ENCODE measurements around the gene MAP4K3.
A peak's percentile ranks its signal among the peaks of the same experiment; 100 is the strongest.

MAP4K3 gene

GRCh38 chr2:39311469-39311868 is 125.6 kb downstream of the MAP4K3 start:
- no peaks in the 10 kb centered on the region for H3K36me3 ChIP-seq (ENCODE audit: control insufficient read depth, insufficient read depth, low read length)
- WGBS (ENCODE audit: extremely low coverage, insufficient coverage, low lambda C conversion rate), result no CpG with 5 or more reads among the region's 2 CpGs

GRCh38 chr2:39308778-39309177 is 128.3 kb downstream of the MAP4K3 start:
- H2BK5ac ChIP-seq (ENCODE audit: low read length), result no peak overlapping the region
- H3K4me1 ChIP-seq (ENCODE audit: control insufficient read depth, low read depth, low read length), result no peaks in the 10 kb centered on the region
- no peak overlapping the region for H3K4me2 ChIP-seq (ENCODE audit: low read length)
- no peak overlapping the region for H3K9ac ChIP-seq (ENCODE audit: low read length)
- no peak overlapping the region for H3K4ac ChIP-seq (ENCODE audit: low read depth, low read length)
- no peak overlapping the region for H3K4me3 ChIP-seq (ENCODE audit: low read length)
- no peak overlapping the region for H3K56ac ChIP-seq (ENCODE audit: low read length)
- H3K23ac ChIP-seq (ENCODE audit: low read length), result no peak overlapping the region
- H3K27me3 ChIP-seq (ENCODE audit: insufficient read depth, low read length, poor library complexity), result no peaks in the 10 kb centered on the region
- no peak overlapping the region for H4K5ac ChIP-seq (ENCODE audit: low read length)
- no peak overlapping the region for H2BK15ac ChIP-seq (replicated peaks; ENCODE audit: low read depth)
- no peak overlapping the region for H3K18ac ChIP-seq (ENCODE audit: low read length)
- H3K79me1 ChIP-seq (ENCODE audit: low read length), result no peaks in the 10 kb centered on the region
- H2BK120ac ChIP-seq (ENCODE audit: low read depth, low read length), result no peak overlapping the region
- WGBS (ENCODE audit: extremely low coverage, insufficient coverage, low lambda C conversion rate), result no CpG with 5 or more reads among the region's 1 CpG
- no peaks in the 10 kb centered on the region for H3K79me2 ChIP-seq (ENCODE audit: control insufficient read depth, insufficient read depth, low read length)
- no peak for DNase-seq
- no peak overlapping the region for H2AK5ac ChIP-seq (ENCODE audit: low read length)
- no peak overlapping the region for H3K27ac ChIP-seq (ENCODE audit: low read depth, low read length)
- H3K36me3 ChIP-seq (ENCODE audit: control insufficient read depth, insufficient read depth, low read length), result no peaks in the 10 kb centered on the region
- H4K8ac ChIP-seq (ENCODE audit: low read depth, low read length), result no peak overlapping the region

More at GRCh38 chr2:39311469-39311868, 125.6 kb downstream of the MAP4K3 start:
- Histone ChIP-seq H3K79me2 (ENCODE audit: control insufficient read depth, insufficient read depth, low read length) (no peaks in the 10 kb centered on the region), H2AK5ac (ENCODE audit: low read length) (no peak overlapping the region), H3K4ac (ENCODE audit: low read depth, low read length) (no peak overlapping the region), H3K9ac (ENCODE audit: low read length) (no peak overlapping the region), H2BK120ac (ENCODE audit: low read depth, low read length) (no peak overlapping the region), H3K4me1 (ENCODE audit: control insufficient read depth, low read depth, low read length) (no peaks in the 10 kb centered on the region), H3K56ac (ENCODE audit: low read length) (no peak overlapping the region), H2BK5ac (ENCODE audit: low read length) (no peak overlapping the region), H3K27me3 (ENCODE audit: insufficient read depth, low read length, poor library complexity) (no peaks in the 10 kb centered on the region), H3K27ac (ENCODE audit: low read depth, low read length) (no peak overlapping the region), H3K79me1 (ENCODE audit: low read length) (no peaks in the 10 kb centered on the region), H4K5ac (ENCODE audit: low read length) (no peak overlapping the region), H2BK15ac (replicated peaks; ENCODE audit: low read depth) (no peak overlapping the region), H3K18ac (ENCODE audit: low read length) (no peak overlapping the region), H3K23ac (ENCODE audit: low read length) (no peak overlapping the region), H3K4me2 (ENCODE audit: low read length) (no peak overlapping the region), H4K8ac (ENCODE audit: low read depth, low read length) (no peak overlapping the region), H3K4me3 (ENCODE audit: low read length) (no peak overlapping the region)
- DNase-seq, result no peak

GRCh38 chr2:39306626-39307025 is 130.5 kb downstream of the MAP4K3 start:
- H3K9ac ChIP-seq (ENCODE audit: low read length), result no peak overlapping the region
- no peak overlapping the region for H2BK120ac ChIP-seq (ENCODE audit: low read depth, low read length)
- H4K5ac ChIP-seq (ENCODE audit: low read length), result no peak overlapping the region
- no peak overlapping the region for H3K56ac ChIP-seq (ENCODE audit: low read length)
- no peak overlapping the region for H3K18ac ChIP-seq (ENCODE audit: low read length)
- DNase-seq, result peak; percentile 51
- H3K36me3 ChIP-seq (ENCODE audit: control insufficient read depth, insufficient read depth, low read length), result no peaks in the 10 kb centered on the region
- H4K8ac ChIP-seq (ENCODE audit: low read depth, low read length), result no peak overlapping the region
- H3K23ac ChIP-seq (ENCODE audit: low read length), result no peak overlapping the region
- no peak overlapping the region for H2AK5ac ChIP-seq (ENCODE audit: low read length)
- no peak overlapping the region for H3K4ac ChIP-seq (ENCODE audit: low read depth, low read length)
- H2BK5ac ChIP-seq (ENCODE audit: low read length), result no peak overlapping the region
- H3K4me1 ChIP-seq (ENCODE audit: control insufficient read depth, low read depth, low read length), result no peaks in the 10 kb centered on the region
- H3K79me1 ChIP-seq (ENCODE audit: low read length), result no peaks in the 10 kb centered on the region
- no peaks in the 10 kb centered on the region for H3K79me2 ChIP-seq (ENCODE audit: control insufficient read depth, insufficient read depth, low read length)
- no peak overlapping the region for H2BK15ac ChIP-seq (replicated peaks; ENCODE audit: low read depth)
- H3K27me3 ChIP-seq (ENCODE audit: insufficient read depth, low read length, poor library complexity), result no peaks in the 10 kb centered on the region
- H3K4me3 ChIP-seq (ENCODE audit: low read length), result no peak overlapping the region
- WGBS (ENCODE audit: extremely low coverage, insufficient coverage, low lambda C conversion rate), result no CpG with 5 or more reads among the region's 1 CpG
- H3K27ac ChIP-seq (ENCODE audit: low read depth, low read length), result no peak overlapping the region
- no peak overlapping the region for H3K4me2 ChIP-seq (ENCODE audit: low read length)

GRCh38 chr2:39304729-39305128 is 132.4 kb downstream of the MAP4K3 start:
- no CpG with 5 or more reads among the region's 4 CpGs for WGBS (ENCODE audit: extremely low coverage, insufficient coverage, low lambda C conversion rate)

GRCh38 chr2:39304200-39304599 is 132.9 kb downstream of the MAP4K3 start:
- Histone ChIP-seq H3K23ac (ENCODE audit: low read length) (no peak overlapping the region), H3K27ac (ENCODE audit: low read depth, low read length) (no peak overlapping the region), H2AK5ac (ENCODE audit: low read length) (no peak overlapping the region), H3K4me1 (ENCODE audit: control insufficient read depth, low read depth, low read length) (no peaks in the 10 kb centered on the region), H3K18ac (ENCODE audit: low read length) (no peak overlapping the region), H3K79me2 (ENCODE audit: control insufficient read depth, insufficient read depth, low read length) (no peaks in the 10 kb centered on the region), H2BK120ac (ENCODE audit: low read depth, low read length) (no peak overlapping the region), H3K79me1 (ENCODE audit: low read length) (no peaks in the 10 kb centered on the region), H2BK15ac (replicated peaks; ENCODE audit: low read depth) (no peak overlapping the region), H4K5ac (ENCODE audit: low read length) (no peak overlapping the region), H3K4me2 (ENCODE audit: low read length) (no peak overlapping the region), H3K9ac (ENCODE audit: low read length) (no peak overlapping the region), H3K56ac (ENCODE audit: low read length) (no peak overlapping the region), H3K36me3 (ENCODE audit: control insufficient read depth, insufficient read depth, low read length) (no peaks in the 10 kb centered on the region), H3K4me3 (ENCODE audit: low read length) (no peak overlapping the region), H4K8ac (ENCODE audit: low read depth, low read length) (no peak overlapping the region), H3K27me3 (ENCODE audit: insufficient read depth, low read length, poor library complexity) (no peaks in the 10 kb centered on the region), H2BK5ac (ENCODE audit: low read length) (no peak overlapping the region), H3K4ac (ENCODE audit: low read depth, low read length) (no peak overlapping the region)
- no peak for DNase-seq
- WGBS (ENCODE audit: extremely low coverage, insufficient coverage, low lambda C conversion rate), result no CpG with 5 or more reads among the region's 1 CpG

More at GRCh38 chr2:39304729-39305128, 132.4 kb downstream of the MAP4K3 start:
- Histone ChIP-seq H2AK5ac (ENCODE audit: low read length) (no peak overlapping the region), H4K8ac (ENCODE audit: low read depth, low read length) (no peak overlapping the region), H2BK120ac (ENCODE audit: low read depth, low read length) (no peak overlapping the region), H3K23ac (ENCODE audit: low read length) (no peak overlapping the region), H3K18ac (ENCODE audit: low read length) (no peak overlapping the region), H3K4me2 (ENCODE audit: low read length) (no peak overlapping the region), H3K56ac (ENCODE audit: low read length) (no peak overlapping the region), H3K4ac (ENCODE audit: low read depth, low read length) (no peak overlapping the region), H3K36me3 (ENCODE audit: control insufficient read depth, insufficient read depth, low read length) (no peaks in the 10 kb centered on the region), H3K9ac (ENCODE audit: low read length) (no peak overlapping the region), H3K4me1 (ENCODE audit: control insufficient read depth, low read depth, low read length) (no peaks in the 10 kb centered on the region), H3K79me1 (ENCODE audit: low read length) (no peaks in the 10 kb centered on the region), H2BK5ac (ENCODE audit: low read length) (no peak overlapping the region), H3K27me3 (ENCODE audit: insufficient read depth, low read length, poor library complexity) (no peaks in the 10 kb centered on the region), H3K27ac (ENCODE audit: low read depth, low read length) (no peak overlapping the region), H2BK15ac (replicated peaks; ENCODE audit: low read depth) (no peak overlapping the region), H3K4me3 (ENCODE audit: low read length) (no peak overlapping the region), H4K5ac (ENCODE audit: low read length) (no peak overlapping the region), H3K79me2 (ENCODE audit: control insufficient read depth, insufficient read depth, low read length) (no peaks in the 10 kb centered on the region)
- no peak for DNase-seq

DNA sequence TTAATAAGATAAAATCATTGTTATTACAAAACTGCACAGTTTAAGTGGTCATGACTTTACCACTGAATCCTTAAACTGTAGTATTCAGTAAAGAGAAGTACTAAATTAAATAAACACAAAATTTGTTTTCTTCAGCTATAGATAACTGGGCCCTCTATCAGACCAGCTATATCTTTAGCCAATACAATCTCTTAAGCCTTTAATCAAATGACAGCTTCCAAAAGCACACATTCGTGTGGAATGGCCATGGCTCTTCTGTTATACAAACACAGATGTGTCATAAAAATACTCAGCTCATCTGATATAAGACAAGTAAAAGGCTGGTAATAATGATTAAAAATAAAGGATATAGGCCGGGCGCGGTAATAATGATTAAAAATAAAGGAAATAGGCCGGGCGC is 135.7 kb downstream of the MAP4K3 start:
- WGBS (ENCODE audit: extremely low coverage, insufficient coverage, low lambda C conversion rate), result no CpG with 5 or more reads among the region's 6 CpGs
- no peaks in the 10 kb centered on the region for H3K79me1 ChIP-seq (ENCODE audit: low read length)
- H3K27ac ChIP-seq (ENCODE audit: low read depth, low read length), result no peak overlapping the region
- no peak overlapping the region for H4K5ac ChIP-seq (ENCODE audit: low read length)
- H2BK120ac ChIP-seq (ENCODE audit: low read depth, low read length), result no peak overlapping the region
- DNase-seq, result peak; percentile 44
- H3K9ac ChIP-seq (ENCODE audit: low read length), result no peak overlapping the region
- H3K36me3 ChIP-seq (ENCODE audit: control insufficient read depth, insufficient read depth, low read length), result no peaks in the 10 kb centered on the region
- H2BK5ac ChIP-seq (ENCODE audit: low read length), result no peak overlapping the region
- H3K23ac ChIP-seq (ENCODE audit: low read length), result no peak overlapping the region
- H2BK15ac ChIP-seq (replicated peaks; ENCODE audit: low read depth), result no peak overlapping the region
- H3K4me1 ChIP-seq (ENCODE audit: control insufficient read depth, low read depth, low read length), result no peaks in the 10 kb centered on the region
- H3K56ac ChIP-seq (ENCODE audit: low read length), result no peak overlapping the region
- H3K79me2 ChIP-seq (ENCODE audit: control insufficient read depth, insufficient read depth, low read length), result no peaks in the 10 kb centered on the region
- H4K8ac ChIP-seq (ENCODE audit: low read depth, low read length), result no peak overlapping the region
- H3K27me3 ChIP-seq (ENCODE audit: insufficient read depth, low read length, poor library complexity), result no peaks in the 10 kb centered on the region
- no peak overlapping the region for H3K4me2 ChIP-seq (ENCODE audit: low read length)
- H3K4me3 ChIP-seq (ENCODE audit: low read length), result no peak overlapping the region
- no peak overlapping the region for H3K18ac ChIP-seq (ENCODE audit: low read length)
- no peak overlapping the region for H3K4ac ChIP-seq (ENCODE audit: low read depth, low read length)
- no peak overlapping the region for H2AK5ac ChIP-seq (ENCODE audit: low read length)
